Inflammatory macrophage treated with lipopolysaccharide for 4 hours (primary cell): ENCODE data around the gene B4GAT1.
"Not testable (repeated sequence)": the region's sequence is repeated elsewhere in the genome, so short reads cannot be mapped to it uniquely, and the experiment has no call there.

Source experiments
- DNase-seq: peaks from one replicate; pipeline ENCODE4 v3.0.0-alpha.2; 2020

The B4GAT1 gene

GRCh38 chr11:66321606-66322005 lies 25.8 kb downstream of the B4GAT1 start:
- no peak for DNase-seq

- not testable (repeated sequence) for DNase-seq
Measured at GRCh38 chr11:66320748-66321147, 26.7 kb downstream of the B4GAT1 start.

- DNase-seq, result not testable (repeated sequence)
Measured at GRCh38 chr11:66320289-66320688, 27.1 kb downstream of the B4GAT1 start.

- DNase-seq, result no peak
Measured at GRCh38 chr11:66318600-66318970, 28.8 kb downstream of the B4GAT1 start.

- peak; percentile 85 for DNase-seq
Measured at GRCh38 chr11:66317723-66318599, 29.5 kb downstream of the B4GAT1 start.

GRCh38 chr11:66317322-66317722 lies 30.1 kb downstream of the B4GAT1 start:
- DNase-seq, result peak; percentile 15

GRCh38 chr11:66316849-66317251 lies 30.6 kb downstream of the B4GAT1 start, which contains the start of gene CD248:
CD248 (minus strand) TSS chr11:66317044; CDS start chr11:66317027, 17 bp downstream.
- DNase-seq, result no peak

GRCh38 chr11:66315921-66316811 lies 31.3 kb downstream of the B4GAT1 start:
- DNase-seq, result no peak

GRCh38 chr11:66315498-66315885 lies 31.9 kb downstream of the B4GAT1 start:
- DNase-seq, result no peak

- DNase-seq, result no peak
Measured at GRCh38 chr11:66314561-66315497, 32.6 kb downstream of the B4GAT1 start.

- DNase-seq, result no peak
Measured at GRCh38 chr11:66314186-66314501, 33.3 kb downstream of the B4GAT1 start.

- DNase-seq, result no peak
Measured at GRCh38 chr11:66313321-66314185, 33.9 kb downstream of the B4GAT1 start.

GRCh38 chr11:66312549-66313320 lies 34.7 kb downstream of the B4GAT1 start:
- DNase-seq, result peak; percentile 98

- DNase-seq, result peak; percentile 90
Measured at GRCh38 chr11:66311965-66312548, 35.4 kb downstream of the B4GAT1 start.

GRCh38 chr11:66311470-66311964 lies 35.9 kb downstream of the B4GAT1 start:
- DNase-seq, result no peak

GRCh38 chr11:66310803-66311440 lies 36.5 kb downstream of the B4GAT1 start:
- DNase-seq, result not testable (repeated sequence)

- DNase-seq, result no peak
Measured at GRCh38 chr11:66310324-66310723, 37.1 kb downstream of the B4GAT1 start.

GRCh38 chr11:66309475-66309874 lies 38.0 kb downstream of the B4GAT1 start:
- peak; percentile 37 for DNase-seq

GRCh38 chr11:66302656-66303055 lies 44.8 kb downstream of the B4GAT1 start:
- no peak for DNase-seq

GRCh38 chr11:66299186-66299585 lies 48.2 kb downstream of the B4GAT1 start:
- peak; percentile 34 for DNase-seq
